Activated CD8-positive, alpha-beta T cell treated with anti-CD3 and anti-CD28 coated beads for 36 hours (primary cell): Measurements from ENCODE around the gene MVB12B. TPM values are rescaled to one million over a fixed set of nuclear protein-coding genes. Genes with fewer than 3 reads are reported as not detected.

Experiments used
- ATAC-seq: fragments of 200-7000 bp; cut with Tn5 transposase; one replicate; pipeline ENCODE4 v1.10.0; 2021; ENCODE audit warnings: mild to moderate bottlenecking, moderate library complexity
- CTCF ChIA-PET: fragments of 350-600 bp; sonication (Branson Sonifier 250); formaldehyde crosslinking; loops from one replicate; lab custom pipeline; 2021; ENCODE audit warnings: antibody characterized with exemption; lab: Charles Lee
- POLR2A ChIA-PET: fragments of 350-600 bp; sonication (Branson Sonifier 250); formaldehyde crosslinking; loops from one replicate; lab custom pipeline; 2021; ENCODE audit warnings: antibody characterized with exemption; lab: Charles Lee
- DNase-seq: peaks from one replicate; pipeline ENCODE4 v3.0.0-alpha.2; 2020
- H3K27ac Mint-ChIP-seq: one replicate; pipeline ENCODE4 v1.8.0; 2021; ENCODE audit warnings: mild to moderate bottlenecking, mixed read lengths
- H3K27me3 Mint-ChIP-seq: one replicate; pipeline ENCODE4 v1.8.0; 2021; ENCODE audit warnings: mixed read lengths
- H3K36me3 Mint-ChIP-seq: one replicate; pipeline ENCODE4 v1.8.0; 2021; ENCODE audit warnings: low read depth, mixed read lengths
- H3K4me1 Mint-ChIP-seq: one replicate; pipeline ENCODE4 v1.8.0; 2021; ENCODE audit warnings: low read depth, mixed read lengths
- H3K4me3 Mint-ChIP-seq: one replicate; pipeline ENCODE4 v1.8.0; 2021; ENCODE audit warnings: mild to moderate bottlenecking, moderate library complexity, mixed read lengths
- H3K9me3 Mint-ChIP-seq: one replicate; pipeline ENCODE4 v1.8.0; 2021; ENCODE audit warnings: mixed read lengths
- intact Hi-C: fragments of 100-400 bp; cut with micrococcal nuclease; formaldehyde crosslinking; loops from one replicate; pipeline ENCODE4 v1.10.0; 2022
- total RNA-seq, 2 experiments: library from RNA; stranded (reverse); gene quantifications; one replicate each; pipeline ENCODE4 v1.2.3, GENCODE V29; 2021
- TF ChIP-seq, protein P1 (sequence below): fragments of 200-600 bp; IDR thresholded peaks from one replicate; pipeline ENCODE4 v1.8.0; 2022; ENCODE audit warnings: antibody characterized with exemption, mild to moderate bottlenecking

The MVB12B gene
- total RNA-seq, 2 experiments from 2014 or later, result 6.4 to 6.6 TPM

GRCh38 chr9:126452106-126452505, 125.5 kb downstream of the MVB12B start:
- Mint-ChIP-seq H3K27ac (no peak overlapping the region), H3K4me1 (peaks cover 7% of the 10 kb centered on the region), H3K4me3 (no peak overlapping the region), H3K36me3 (no peaks in the 10 kb centered on the region), H3K9me3 (no peaks in the 10 kb centered on the region), H3K27me3 (no peaks in the 10 kb centered on the region)
- ATAC-seq (no peak), DNase-seq (no peak)
- CTCF ChIA-PET, result interaction anchor here (1.8 to 3.5 kb wide), 2 partner anchors 39 to 47 kb away, joined by 6 to 11 read pairs; no protein-coding TSS in a partner anchor
- intact Hi-C loops, result no loop called here
- POLR2A ChIA-PET, result no interaction called here
- TF ChIP-seq, protein P1, sequence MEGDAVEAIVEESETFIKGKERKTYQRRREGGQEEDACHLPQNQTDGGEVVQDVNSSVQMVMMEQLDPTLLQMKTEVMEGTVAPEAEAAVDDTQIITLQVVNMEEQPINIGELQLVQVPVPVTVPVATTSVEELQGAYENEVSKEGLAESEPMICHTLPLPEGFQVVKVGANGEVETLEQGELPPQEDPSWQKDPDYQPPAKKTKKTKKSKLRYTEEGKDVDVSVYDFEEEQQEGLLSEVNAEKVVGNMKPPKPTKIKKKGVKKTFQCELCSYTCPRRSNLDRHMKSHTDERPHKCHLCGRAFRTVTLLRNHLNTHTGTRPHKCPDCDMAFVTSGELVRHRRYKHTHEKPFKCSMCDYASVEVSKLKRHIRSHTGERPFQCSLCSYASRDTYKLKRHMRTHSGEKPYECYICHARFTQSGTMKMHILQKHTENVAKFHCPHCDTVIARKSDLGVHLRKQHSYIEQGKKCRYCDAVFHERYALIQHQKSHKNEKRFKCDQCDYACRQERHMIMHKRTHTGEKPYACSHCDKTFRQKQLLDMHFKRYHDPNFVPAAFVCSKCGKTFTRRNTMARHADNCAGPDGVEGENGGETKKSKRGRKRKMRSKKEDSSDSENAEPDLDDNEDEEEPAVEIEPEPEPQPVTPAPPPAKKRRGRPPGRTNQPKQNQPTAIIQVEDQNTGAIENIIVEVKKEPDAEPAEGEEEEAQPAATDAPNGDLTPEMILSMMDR, result no peak

DNA sequence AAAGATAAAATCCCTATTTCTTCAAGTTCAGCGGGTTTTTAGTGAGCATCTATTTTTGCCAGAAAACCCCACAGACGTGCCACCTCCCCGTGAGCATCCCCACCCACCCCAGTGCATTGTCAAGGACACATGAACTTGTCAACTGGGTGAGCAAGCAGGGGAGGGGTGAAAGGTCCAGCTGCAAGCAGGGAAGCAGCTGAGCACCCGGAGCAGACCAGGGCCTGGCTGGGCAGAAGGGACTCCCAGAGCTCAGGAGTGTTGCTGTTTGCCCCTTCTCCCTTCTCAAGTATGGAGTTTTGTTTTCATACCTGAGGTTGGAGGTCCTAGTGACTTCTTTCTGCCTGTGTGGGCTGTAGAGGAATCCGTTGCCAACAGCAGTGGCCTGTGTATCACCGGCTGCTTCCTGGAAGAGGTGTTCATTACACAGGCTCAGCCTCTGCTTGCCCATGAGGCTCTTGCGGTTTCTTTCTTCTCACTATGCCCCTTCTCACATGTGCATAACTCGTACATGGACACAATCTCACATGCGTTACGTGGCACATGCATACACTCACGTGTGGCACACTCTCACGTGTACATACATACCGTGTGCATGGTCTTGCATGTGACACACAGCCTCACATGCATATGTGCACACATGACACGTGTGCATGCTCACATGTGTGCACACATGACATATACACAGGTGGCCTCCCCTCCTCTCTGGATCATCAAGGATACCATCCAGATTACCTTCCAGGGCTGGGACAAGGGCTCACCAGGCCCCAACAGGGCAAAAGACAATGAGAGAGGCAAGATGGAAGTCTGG, 126.7 kb downstream of the MVB12B start:
- TF ChIP-seq, protein P1, result no peak
- Mint-ChIP-seq H3K9me3 (no peaks in the 10 kb centered on the region), H3K4me1 (peaks cover 7% of the 10 kb centered on the region), H3K27ac (no peak overlapping the region), H3K36me3 (no peaks in the 10 kb centered on the region), H3K4me3 (no peak overlapping the region), H3K27me3 (no peaks in the 10 kb centered on the region)
- ATAC-seq (peak; percentile 47), DNase-seq (peak; percentile 20)
- CTCF ChIA-PET, result interaction anchor here (1.8 kb wide), 1 partner anchor 45 kb away, joined by 6 read pairs; no protein-coding TSS in a partner anchor
- intact Hi-C loops, result no loop called here
- POLR2A ChIA-PET, result interaction anchor here (0.9 kb wide), 1 partner anchor 16 kb away, joined by 4 read pairs; no protein-coding TSS in a partner anchor

DNA sequence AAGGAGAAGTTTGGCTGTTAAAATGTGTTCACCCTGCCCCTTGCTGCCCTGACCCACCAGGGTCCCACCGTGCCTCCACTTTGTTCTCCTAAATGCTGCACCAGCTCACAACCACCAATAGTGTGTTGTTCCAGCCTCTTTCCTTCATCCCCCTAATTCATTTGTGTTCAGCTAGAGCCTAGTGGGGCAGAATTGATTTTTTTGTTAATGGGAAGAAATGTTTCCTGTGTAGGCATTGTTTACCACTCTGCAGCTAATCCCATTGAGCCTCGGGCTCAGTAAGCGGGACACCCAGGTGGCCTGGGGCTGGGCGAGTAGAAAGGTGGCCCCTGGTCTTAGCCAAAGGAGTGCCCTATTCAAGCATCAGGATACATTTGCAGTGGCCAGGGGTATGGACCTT, 127.6 kb downstream of the MVB12B start:
- ATAC-seq, result no peak
- Mint-ChIP-seq H3K27me3 (no peaks in the 10 kb centered on the region), H3K27ac (no peak overlapping the region), H3K36me3 (no peaks in the 10 kb centered on the region), H3K9me3 (no peaks in the 10 kb centered on the region), H3K4me1 (peaks cover 7% of the 10 kb centered on the region), H3K4me3 (no peak overlapping the region)
- TF ChIP-seq, protein P1, result no peak
- ChIA-PET CTCF (no interaction called here), POLR2A (no interaction called here)
- intact Hi-C loops, result no loop called here
- DNase-seq, result no peak

DNA sequence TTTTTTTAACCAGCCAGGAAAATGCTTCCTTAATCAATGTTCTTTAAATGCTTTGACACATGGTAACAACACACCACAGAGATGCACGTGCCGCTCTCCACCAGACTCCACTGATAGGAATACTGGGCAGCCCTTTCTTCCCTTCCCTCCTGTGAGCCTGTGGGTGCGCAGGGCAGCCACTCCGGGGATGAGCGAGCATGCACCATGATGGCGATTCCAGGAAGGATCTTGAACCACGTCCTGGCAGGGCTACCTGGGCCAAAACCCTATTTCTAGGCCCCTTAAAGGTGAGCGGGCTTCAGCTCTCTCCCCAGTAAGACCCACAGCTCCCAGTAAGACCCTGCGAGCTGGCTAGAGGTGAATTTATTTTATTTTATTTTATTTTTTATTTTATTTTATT, 128.2 kb downstream of the MVB12B start:
- H3K4me3 Mint-ChIP-seq, result no peak overlapping the region
- DNase-seq (no peak), ATAC-seq (no peak)
- H3K9me3 Mint-ChIP-seq, result no peaks in the 10 kb centered on the region
- no peaks in the 10 kb centered on the region for H3K36me3 Mint-ChIP-seq
- H3K27ac Mint-ChIP-seq, result no peak overlapping the region
- no peaks in the 10 kb centered on the region for H3K27me3 Mint-ChIP-seq
- TF ChIP-seq, protein P1, result no peak
- CTCF ChIA-PET, result no interaction called here
- peaks cover 7% of the 10 kb centered on the region for H3K4me1 Mint-ChIP-seq
- intact Hi-C loops, result no loop called here
- POLR2A ChIA-PET, result no interaction called here

- no peak overlapping the region for H3K4me3 Mint-ChIP-seq
- ChIA-PET CTCF (no interaction called here), POLR2A (no interaction called here)
- intact Hi-C loops, result no loop called here
- no peaks in the 10 kb centered on the region for H3K36me3 Mint-ChIP-seq
- TF ChIP-seq, protein P1, result no peak
- H3K27me3 Mint-ChIP-seq, result no peaks in the 10 kb centered on the region
- H3K9me3 Mint-ChIP-seq, result no peaks in the 10 kb centered on the region
- DNase-seq, result no peak
- peaks cover 7% of the 10 kb centered on the region for H3K4me1 Mint-ChIP-seq
- ATAC-seq, result no peak
- no peak overlapping the region for H3K27ac Mint-ChIP-seq
Observed at GRCh38 chr9:126456441-126457174, 130.0 kb downstream of the MVB12B start.
